Measurements from ENCODE around the gene UBE2C. TPM values are rescaled to one million over a fixed set of nuclear protein-coding genes. Genes with fewer than 3 reads are reported as not detected.

The UBE2C gene
- total and polyA plus RNA-seq, 2 of the 8 experiments (the other 6 are each of a cell fraction or from before 2014, with no cell fraction given) = 243 to 326 TPM

DNA sequence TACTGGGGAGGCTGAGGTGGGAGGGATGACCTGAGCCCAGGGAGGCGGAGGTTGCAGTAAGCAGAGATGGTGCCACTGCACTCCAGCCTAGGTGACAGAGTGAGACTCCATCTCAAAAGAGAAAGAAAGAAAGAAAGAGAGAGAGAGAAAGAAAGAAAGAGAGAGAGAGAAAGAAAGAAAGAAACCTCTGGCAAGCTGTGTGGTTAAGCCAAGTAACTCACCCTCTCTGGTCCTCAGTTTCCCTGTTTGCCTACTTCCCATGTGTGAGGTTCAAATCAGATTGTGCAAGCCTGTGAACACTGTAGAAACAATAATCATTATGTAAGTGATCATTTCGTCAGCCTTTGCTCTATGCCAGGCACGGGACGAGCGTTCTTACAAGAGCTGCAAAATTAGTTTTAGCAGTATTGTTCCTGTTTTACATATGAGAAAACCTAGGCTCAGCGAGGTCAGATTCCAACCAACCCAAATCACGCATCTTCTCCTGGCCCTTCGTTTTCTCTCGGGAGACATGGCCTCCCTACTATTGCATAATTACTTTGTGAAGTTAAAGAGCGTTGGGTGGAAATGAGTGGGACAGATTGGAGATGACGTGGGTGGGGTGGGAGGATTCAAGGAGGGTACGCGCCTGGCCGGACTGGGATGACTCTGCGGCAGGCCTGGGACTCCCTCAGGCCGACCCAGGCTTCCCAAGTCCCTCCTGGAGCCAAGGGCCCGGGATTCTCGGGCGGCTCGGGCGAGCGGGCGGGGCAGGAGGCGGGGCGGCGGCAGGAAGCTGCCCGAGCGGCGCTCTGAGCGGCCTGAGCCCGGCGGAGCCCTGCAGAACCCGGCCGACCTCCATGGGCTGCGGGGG is 20.8 kb downstream of the UBE2C start, which contains the start of gene SNX21 (continued):
- TF ChIP-seq EP300 (IDR thresholded peaks at IDR 0.05; ENCODE audit: borderline replicate concordance in 1 of 2, low read depth in 2 of 2, low read length in 2 of 2) = peak in 1 of 2 experiments; percentile 14; a peak in 1 of 3 replicates
- TF ChIP-seq, protein P1, sequence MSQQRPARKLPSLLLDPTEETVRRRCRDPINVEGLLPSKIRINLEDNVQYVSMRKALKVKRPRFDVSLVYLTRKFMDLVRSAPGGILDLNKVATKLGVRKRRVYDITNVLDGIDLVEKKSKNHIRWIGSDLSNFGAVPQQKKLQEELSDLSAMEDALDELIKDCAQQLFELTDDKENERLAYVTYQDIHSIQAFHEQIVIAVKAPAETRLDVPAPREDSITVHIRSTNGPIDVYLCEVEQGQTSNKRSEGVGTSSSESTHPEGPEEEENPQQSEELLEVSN (IDR thresholded peaks at IDR 0.05) = no peak
- no peak for TF ChIP-seq HDAC6 (IDR thresholded peaks at IDR 0.05; ENCODE audit: low read depth, low read length)
- peak; percentile 45; the same call in 1 of the 2 replicates for TF ChIP-seq BRCA1 (IDR thresholded peaks at IDR 0.05; ENCODE audit: low read depth, low read length)
- TF ChIP-seq ZNF274 (IDR thresholded peaks at IDR 0.05; ENCODE audit: borderline replicate concordance, extremely low read depth, low read length) = no peak
- no peak for TF ChIP-seq SIN3A (conservative IDR thresholded peaks at IDR 0.05 in 1 of 2, IDR thresholded peaks at IDR 0.05 in 1 of 2; ENCODE audit: low read depth in 1 of 2, low read length in 2 of 2)
- TF ChIP-seq SIRT6 (IDR thresholded peaks at IDR 0.05; ENCODE audit: low read length) = no peak
- TF ChIP-seq, protein P2, sequence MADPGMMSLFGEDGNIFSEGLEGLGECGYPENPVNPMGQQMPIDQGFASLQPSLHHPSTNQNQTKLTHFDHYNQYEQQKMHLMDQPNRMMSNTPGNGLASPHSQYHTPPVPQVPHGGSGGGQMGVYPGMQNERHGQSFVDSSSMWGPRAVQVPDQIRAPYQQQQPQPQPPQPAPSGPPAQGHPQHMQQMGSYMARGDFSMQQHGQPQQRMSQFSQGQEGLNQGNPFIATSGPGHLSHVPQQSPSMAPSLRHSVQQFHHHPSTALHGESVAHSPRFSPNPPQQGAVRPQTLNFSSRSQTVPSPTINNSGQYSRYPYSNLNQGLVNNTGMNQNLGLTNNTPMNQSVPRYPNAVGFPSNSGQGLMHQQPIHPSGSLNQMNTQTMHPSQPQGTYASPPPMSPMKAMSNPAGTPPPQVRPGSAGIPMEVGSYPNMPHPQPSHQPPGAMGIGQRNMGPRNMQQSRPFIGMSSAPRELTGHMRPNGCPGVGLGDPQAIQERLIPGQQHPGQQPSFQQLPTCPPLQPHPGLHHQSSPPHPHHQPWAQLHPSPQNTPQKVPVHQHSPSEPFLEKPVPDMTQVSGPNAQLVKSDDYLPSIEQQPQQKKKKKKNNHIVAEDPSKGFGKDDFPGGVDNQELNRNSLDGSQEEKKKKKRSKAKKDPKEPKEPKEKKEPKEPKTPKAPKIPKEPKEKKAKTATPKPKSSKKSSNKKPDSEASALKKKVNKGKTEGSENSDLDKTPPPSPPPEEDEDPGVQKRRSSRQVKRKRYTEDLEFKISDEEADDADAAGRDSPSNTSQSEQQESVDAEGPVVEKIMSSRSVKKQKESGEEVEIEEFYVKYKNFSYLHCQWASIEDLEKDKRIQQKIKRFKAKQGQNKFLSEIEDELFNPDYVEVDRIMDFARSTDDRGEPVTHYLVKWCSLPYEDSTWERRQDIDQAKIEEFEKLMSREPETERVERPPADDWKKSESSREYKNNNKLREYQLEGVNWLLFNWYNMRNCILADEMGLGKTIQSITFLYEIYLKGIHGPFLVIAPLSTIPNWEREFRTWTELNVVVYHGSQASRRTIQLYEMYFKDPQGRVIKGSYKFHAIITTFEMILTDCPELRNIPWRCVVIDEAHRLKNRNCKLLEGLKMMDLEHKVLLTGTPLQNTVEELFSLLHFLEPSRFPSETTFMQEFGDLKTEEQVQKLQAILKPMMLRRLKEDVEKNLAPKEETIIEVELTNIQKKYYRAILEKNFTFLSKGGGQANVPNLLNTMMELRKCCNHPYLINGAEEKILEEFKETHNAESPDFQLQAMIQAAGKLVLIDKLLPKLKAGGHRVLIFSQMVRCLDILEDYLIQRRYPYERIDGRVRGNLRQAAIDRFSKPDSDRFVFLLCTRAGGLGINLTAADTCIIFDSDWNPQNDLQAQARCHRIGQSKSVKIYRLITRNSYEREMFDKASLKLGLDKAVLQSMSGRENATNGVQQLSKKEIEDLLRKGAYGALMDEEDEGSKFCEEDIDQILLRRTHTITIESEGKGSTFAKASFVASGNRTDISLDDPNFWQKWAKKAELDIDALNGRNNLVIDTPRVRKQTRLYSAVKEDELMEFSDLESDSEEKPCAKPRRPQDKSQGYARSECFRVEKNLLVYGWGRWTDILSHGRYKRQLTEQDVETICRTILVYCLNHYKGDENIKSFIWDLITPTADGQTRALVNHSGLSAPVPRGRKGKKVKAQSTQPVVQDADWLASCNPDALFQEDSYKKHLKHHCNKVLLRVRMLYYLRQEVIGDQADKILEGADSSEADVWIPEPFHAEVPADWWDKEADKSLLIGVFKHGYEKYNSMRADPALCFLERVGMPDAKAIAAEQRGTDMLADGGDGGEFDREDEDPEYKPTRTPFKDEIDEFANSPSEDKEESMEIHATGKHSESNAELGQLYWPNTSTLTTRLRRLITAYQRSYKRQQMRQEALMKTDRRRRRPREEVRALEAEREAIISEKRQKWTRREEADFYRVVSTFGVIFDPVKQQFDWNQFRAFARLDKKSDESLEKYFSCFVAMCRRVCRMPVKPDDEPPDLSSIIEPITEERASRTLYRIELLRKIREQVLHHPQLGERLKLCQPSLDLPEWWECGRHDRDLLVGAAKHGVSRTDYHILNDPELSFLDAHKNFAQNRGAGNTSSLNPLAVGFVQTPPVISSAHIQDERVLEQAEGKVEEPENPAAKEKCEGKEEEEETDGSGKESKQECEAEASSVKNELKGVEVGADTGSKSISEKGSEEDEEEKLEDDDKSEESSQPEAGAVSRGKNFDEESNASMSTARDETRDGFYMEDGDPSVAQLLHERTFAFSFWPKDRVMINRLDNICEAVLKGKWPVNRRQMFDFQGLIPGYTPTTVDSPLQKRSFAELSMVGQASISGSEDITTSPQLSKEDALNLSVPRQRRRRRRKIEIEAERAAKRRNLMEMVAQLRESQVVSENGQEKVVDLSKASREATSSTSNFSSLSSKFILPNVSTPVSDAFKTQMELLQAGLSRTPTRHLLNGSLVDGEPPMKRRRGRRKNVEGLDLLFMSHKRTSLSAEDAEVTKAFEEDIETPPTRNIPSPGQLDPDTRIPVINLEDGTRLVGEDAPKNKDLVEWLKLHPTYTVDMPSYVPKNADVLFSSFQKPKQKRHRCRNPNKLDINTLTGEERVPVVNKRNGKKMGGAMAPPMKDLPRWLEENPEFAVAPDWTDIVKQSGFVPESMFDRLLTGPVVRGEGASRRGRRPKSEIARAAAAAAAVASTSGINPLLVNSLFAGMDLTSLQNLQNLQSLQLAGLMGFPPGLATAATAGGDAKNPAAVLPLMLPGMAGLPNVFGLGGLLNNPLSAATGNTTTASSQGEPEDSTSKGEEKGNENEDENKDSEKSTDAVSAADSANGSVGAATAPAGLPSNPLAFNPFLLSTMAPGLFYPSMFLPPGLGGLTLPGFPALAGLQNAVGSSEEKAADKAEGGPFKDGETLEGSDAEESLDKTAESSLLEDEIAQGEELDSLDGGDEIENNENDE (IDR thresholded peaks at IDR 0.05; ENCODE audit: insufficient replicate concordance, low read length) = no peak

Data from H1 (cell line).